HG03521 (cell line): ENCODE data around the gene JAM2.
"Not testable (repeated sequence)": the region's sequence is repeated elsewhere in the genome, so short reads cannot be mapped to it uniquely, and the experiment has no call there.

Experiments used
- ATAC-seq: cut with Tn5 transposase; IDR thresholded peaks from one replicate; pipeline ENCODE4 v1.9.1; 2021; ENCODE audit warnings: mild to moderate bottlenecking, moderate library complexity; ENCODE audit not compliant: unreplicated experiment

Gene JAM2

DNA sequence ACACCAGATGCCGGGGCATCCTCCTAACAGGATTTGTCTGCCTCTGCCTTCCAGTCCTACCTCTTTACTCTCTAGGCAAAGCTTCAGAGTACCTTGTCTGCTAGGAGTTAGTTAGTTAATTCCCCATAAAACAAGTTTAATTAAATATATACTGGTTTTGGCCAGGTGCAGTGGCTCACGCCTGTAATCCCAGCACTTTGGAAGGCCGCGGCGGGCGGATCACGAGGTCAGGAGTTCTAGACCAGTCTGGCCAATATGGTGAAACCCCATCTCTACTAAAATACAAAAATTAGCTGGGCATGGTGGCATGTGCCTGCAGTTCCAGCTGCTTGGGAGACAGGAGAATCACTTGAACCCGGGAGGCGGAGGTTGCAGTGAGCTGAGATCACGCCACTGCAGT, 75.0 kb downstream of the JAM2 start:
- ATAC-seq = not testable (repeated sequence)

DNA sequence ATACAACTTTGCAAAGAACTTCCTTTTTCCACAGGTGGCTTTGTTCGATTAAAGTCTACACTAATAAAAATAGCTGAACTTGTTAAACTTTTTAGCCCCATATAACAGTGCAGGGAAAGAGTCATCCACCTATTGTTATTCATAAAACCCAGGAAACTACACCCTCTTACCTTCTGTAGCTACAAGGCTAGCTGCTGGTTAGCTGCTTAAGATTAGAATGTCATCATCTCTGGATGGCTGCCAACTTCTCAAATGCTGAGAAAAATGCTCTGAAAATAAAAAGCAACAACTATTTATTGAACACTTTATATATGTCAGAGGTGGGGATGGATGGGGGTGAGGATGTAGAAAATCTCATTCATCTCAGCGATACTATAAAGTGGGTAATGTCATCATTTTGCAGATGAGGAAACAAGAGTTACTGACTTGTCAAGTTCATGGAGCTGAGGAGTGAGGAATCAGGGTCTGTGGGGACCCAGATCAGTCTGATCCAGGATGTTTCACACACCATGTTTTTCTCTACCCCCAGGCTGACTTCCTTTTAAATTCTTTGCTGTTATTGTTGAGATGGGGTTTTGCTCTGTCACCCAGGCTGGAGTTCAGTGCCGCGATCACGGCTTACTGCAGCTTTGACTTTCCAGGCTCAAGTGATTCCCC, 78.6 kb downstream of the JAM2 start:
- ATAC-seq = no peak

DNA sequence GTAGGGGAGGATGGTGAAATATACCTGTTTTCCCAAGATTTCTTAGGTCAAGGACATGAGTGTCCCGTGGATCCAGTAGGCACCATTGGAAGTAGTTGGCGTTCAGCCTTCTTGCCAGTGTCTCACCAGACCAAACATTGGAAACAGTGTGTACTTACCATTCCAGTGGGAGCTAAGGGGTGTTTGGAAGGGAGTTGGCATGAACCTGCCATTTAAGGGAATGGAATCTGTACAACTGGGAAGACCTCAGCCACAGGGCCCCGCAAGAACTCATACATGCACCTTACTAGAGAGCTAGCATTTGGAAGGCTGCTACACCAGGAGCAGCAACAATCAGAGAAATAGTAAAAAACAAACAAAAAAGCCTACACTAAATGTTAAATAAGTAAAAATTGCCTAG, 82.9 kb downstream of the JAM2 start:
- no peak for ATAC-seq

DNA sequence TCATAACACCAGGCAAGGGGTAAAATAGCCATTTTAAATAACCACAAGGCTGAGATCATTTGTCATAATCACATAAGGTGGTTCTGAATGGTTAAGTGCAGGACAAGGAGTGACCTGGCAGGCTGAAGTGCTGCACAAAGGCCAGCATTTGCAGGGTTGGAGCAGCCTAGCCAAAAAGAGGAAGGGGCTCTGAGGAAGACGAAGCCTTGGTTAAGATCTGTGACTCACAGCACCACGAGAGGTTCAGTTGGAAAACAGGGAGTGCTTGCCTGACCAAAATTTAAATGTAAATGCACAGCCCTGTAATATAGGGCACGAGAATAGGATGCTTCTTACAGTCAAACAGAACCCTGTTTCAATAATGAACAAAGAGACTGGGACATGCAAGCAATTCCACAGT, 83.6 kb downstream of the JAM2 start:
- ATAC-seq = no peak

DNA sequence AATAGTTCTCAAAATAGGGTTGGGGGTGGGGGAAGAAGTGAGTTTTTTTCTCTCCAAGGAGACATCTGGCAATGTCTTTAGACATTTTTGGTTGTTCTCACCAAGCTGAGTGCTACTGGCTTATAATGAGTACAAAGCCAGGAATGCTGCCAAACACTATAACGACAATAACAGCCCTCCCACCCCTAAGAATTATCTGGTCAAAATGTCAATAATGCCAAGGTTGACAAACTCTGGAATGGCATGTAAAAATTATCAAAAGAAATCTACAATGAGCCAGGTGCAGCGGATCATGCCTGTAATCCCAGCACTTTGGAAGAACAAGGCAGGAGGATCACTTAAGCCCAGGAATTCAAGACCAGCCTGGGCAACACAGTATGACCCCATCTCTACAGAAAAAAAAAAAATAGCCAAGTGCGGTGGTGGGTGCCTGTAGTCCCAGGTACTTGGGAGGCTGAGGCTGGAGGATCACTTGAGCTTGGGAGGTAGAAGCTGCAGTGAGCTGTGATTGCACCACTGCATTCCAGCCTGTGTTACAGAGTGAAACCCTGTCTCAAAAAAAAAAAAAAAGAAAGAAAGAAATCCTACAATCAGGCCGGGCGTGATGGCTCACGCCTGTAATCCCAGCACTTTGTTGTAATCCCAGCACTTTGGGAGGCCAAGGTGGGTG, 93.2 kb downstream of the JAM2 start:
- no peak for ATAC-seq

DNA sequence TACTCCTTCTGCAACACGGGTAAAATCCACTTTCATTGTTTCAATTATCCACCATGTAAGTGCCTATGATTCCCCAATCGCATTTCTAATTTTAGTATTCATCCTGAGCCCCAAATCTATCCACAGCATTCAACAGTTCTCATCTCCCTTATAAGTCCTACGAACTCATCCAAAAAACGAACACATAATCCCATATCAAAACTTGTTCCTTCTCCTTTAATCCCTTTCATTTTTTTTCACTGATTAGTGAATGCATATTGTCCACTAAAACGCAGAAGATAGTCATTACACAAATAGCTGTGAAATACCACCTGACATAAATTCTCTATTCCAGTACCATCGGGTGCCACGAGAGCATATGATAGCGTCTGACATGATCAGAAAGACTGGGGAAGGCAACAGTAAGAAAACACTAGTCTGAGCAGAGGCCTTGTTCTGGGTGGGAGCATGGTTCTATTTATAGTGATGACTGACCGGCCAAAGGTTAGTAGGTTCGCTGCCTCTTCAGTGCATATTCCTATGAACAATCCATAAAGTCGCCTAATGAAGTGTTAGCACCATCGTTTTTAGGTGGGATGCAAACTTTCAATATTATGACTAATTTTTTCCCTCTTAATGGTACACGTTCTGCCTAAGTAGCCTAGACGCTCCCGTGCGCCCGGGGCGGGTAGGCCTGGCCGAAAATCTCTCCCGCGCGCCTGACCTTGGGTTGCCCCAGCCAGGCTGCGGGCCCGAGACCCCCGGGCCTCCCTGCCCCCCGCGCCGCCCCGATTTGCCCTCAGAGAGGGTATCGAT, 95.0 kb downstream of the JAM2 start:
- ATAC-seq = peak; percentile 1

DNA sequence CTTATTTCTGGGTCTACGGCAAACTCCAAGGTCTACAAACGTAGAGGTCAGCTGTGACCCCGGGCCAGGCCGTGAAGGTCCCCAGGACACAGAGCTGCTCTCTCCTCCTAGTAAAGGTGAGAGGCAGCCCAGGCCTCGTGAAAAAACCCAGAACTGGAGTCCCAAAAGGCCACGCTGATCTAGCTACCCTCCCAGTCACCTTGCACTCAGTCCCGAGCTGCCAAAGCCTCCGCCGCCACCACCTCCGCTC, 95.5 kb downstream of the JAM2 start:
- no peak for ATAC-seq

DNA sequence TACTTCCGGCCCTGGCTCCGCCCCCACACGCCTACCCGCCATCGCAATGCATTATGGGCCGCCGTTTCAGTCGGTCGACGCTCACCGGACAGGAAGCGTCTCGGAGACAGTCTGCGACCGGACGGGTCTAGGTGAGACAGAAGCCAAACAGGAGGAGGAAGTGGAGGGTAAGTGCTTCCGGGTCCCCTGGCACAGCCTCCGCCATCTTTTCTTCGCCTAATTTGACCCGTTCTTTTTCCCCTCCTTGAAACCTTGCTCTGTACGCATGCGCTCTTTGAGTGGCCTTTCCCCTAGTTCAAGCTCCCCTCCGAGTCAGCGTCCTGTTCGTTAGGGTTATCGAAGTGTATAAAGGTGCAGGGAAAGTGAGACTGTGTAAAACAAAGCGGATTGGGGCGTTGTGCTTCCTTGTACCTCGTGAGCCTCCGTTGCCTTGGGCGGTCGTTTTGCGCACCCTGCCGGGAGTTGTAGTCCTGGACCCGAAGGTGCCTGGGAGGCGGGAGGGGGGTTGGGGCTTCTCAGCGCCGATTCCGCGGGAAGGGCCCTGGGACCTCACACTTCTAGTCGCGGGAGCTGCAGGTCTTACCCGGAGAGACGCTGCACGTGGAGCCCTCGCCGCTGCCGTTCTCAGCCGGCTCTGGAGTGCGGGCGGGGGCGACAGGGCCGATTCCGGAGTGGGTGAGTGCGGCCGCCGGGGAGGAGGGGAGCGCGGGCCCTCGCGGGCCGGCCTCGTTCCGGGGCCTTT, 96.0 kb downstream of the JAM2 start, which contains the start of the genes ATP5PF and GABPA:
ATP5PF (minus strand) TSS at position 1 of the 742 bp plus-strand sequence. CDS start 5,110 bp downstream, outside the sequence.
GABPA (plus strand) TSS at position 69 of the 742 bp plus-strand sequence. CDS start 6,627 bp downstream, outside the sequence.
- peak; percentile 85 for ATAC-seq

DNA sequence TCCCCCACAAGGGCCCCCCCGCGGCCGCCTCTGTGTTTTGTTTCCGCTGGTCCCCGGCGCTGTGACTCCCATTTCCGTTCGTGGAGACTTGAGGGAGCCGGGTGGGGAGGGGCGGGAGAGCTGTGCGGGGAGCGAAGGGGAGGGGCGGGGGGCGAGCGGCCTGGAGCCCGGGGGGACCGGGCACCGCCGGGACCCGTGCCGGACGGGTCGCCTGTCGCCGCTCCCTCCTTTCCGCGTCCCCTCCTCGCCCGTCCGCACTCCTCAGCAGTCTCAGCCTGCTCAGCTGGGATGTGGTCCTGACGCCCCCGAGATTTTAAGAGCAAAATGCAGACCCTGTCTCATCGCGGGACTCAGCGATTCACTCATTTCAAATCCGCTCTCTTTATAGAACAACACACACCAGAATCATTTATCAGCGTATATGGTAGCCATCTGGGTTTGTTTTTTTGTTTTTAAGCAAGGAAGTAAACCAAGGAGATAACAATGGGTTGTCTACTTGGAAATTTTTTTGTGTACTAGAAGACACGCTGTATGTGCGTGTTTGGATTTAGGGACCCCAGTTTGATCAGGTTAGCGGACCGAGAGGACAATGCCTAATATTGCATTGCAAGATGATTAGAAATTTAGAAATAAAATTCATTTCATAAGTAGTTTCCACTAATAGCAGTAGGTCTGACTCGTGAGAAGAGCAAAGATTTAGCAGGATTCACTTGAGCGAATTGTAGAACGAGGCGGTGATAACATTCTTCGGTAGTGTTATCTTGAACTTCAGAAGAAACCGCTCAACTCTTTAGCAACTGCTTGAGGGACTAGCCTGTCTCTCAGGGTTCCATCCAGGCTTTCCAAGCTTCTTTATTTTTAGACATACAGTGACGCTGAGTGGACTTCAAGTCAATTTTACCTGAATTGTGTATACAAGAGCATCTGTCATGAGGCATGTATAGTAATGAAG, 96.9 kb downstream of the JAM2 start:
- peak; percentile 5 for ATAC-seq

DNA sequence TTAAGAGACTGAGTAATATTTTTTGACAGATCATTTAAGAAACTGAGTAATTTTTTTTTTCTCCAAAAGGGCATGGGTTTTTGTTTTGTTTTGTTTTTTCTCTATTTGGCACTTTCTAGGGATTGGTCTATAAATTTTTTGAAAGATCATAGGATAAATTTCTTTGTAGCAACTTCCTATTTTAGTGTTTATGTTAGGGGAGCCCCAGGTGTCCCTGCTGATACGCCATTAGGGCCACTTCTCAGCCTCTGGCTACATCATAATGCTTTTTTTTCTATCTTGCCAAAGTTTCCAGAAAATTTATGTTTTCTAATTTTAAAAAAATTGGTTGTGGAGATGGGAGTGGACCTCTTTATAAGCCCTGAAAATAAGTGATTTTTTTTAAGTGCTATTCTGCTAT, 98.4 kb downstream of the JAM2 start:
- ATAC-seq = no peak

DNA sequence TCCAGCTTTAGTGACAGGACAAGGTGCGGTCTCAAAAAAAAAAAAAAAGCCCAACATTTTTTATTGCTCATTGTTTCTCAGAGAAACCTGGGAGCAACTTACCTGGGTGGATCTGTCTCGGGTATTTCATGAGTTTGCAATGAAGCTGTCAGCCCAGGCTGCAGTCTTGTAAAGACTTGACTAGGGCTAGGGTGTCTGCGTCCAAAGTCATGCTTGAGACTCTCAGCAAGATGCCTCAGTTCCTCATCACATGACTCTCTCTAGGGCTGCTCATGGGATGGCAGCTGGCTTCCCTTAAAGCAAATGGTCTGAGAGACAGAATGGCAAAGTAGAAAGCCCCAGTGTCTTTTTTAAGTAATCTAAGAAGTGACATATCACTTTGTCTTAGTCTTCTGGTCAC, 103.8 kb downstream of the JAM2 start:
- no peak for ATAC-seq

DNA sequence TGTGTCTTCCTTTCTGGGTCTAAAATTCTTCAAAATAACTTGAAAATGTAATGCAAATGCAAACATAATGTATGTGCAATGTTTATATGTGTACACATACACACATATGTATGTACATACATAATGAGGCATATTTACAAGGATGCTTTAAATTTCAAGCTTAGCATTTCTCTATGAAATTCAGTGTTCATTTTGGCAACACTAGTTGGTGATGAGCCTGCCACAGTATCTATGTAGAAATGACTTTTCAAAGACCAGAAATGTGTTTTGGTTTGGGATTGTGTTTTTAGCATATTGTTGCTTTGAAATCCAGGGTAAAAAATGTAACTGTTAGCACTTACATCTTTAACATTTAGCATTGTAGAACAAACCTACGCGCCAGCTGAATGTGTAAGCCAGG, 105.8 kb downstream of the JAM2 start:
- no peak for ATAC-seq

DNA sequence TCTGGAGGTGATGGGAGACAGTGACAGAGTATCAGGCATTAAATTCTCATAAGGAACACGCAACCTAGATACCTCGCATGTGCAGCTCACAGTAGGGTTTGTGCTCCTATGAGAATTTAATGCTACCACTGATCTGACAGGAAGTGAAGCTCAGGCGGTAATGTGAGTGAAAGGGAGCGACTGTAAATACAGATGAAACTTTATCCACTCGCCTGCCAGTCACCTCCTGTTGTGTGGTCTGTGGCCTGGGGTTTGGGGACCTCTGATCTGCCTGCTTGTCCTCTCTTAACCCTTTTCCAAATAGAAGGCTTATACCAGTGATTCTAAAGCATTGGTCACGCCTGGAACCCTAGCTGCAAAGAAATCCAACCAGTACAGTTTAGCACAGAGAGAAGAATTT, 111.0 kb downstream of the JAM2 start:
- no peak for ATAC-seq

DNA sequence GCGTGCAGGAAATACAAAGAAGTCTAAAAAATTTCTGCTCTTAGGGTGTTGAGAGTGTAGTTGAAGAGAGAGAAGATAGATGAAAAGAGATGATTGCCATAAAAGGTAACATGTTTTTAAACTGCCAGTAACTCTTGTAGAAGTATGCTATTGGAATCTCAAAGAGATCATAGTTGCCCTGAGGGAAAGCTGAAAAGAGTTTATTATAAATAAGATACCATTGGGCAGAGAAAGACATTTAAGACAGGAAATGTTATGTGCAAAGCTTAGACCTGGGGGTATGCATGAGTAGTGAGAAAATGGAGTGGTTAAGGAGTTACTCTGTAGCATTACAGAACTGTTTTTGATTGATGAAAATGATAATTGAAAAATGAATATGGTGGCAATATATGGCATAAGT, 113.4 kb downstream of the JAM2 start:
- ATAC-seq = no peak

DNA sequence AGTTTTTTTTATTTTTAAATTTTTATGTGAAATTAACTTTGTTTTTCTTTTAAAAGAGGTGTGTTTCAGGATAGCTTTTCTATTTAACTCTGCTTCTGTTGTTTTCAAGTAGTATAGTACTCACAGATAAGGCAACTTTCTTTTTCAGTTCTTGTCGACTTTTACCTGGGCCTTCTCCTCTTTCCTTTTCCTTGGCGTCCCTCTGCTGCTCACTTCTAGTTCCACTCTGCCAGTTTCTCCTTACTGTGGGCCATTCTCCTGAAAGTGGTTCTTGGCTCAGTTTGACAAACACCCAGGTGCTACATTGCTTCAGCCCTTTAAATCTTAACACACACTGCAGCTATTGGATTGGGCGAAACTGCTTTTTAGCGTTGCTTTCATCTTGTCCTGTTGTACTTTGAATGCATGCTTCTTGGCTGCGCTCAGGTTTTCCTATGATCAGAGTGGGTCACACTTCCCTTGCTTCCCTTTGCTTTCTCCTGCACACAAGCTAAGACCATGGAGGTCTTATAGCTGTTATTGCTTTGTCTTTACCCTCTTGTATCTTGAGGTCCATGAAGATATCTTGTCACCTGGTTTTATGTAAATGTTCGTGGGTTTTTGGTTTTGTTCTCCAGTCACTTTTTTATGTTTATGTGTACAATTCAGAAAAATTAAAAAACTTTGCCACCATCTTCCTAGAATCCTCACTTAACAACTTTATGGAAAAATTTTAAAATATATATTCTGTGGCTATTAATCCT, 117.3 kb downstream of the JAM2 start:
- no peak for ATAC-seq

DNA sequence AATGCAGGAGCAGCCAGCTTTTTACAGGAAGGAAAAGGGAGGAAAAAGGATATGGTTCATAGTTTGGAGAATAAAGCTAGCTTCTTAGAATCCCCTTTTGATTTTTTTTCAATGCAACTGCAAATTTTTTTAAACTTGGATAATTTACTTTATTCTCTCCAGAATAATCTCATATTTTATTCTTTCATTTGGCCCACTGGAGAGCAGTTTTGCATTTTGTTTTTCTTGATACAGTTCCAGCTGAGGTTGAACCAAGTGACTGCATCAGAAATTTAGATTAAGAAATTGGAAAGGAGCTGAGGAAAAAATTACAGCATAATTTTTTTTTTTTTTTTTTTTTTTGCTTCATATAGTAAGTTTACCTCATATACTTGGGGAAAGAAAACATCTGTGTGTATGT, 118.5 kb downstream of the JAM2 start:
- no peak for ATAC-seq

DNA sequence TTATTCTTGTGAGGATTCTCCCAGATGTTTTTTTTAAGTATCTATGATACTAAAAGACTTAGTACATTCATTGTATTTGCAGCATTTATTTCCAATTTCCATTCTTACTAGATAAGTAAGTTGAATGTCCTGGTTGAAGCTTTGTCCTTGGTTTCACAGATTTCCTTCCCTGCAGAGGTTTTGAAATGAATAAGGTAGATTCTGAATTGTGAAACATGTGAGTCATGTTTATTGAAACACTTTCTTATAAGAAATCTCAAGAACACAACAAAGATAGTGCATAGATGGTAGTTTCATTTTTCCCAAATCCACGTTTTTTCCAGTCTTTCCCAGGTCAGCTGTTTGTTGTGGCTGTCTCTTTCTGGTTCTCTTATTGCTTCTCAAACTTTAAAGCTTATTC, 120.5 kb downstream of the JAM2 start:
- ATAC-seq = no peak

DNA sequence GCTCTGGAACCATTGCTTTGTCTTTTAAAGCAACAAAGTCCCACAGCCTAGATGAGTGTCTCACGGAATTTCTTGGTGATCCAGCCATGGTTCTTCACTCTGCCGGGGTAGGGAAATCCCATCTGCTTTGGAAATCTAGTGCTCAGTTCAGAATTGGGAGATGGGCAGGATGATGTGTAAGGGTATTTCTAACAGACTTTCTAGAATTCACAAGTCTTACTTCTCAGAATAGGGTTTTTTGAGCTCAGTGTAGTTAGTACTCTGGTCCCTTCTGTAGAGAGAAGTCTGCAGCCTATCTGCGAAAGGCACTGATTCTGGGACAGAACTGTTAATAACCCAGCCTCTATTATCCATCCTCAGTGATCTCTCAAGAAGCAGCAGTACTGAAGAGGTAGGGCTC, 121.0 kb downstream of the JAM2 start:
- no peak for ATAC-seq

DNA sequence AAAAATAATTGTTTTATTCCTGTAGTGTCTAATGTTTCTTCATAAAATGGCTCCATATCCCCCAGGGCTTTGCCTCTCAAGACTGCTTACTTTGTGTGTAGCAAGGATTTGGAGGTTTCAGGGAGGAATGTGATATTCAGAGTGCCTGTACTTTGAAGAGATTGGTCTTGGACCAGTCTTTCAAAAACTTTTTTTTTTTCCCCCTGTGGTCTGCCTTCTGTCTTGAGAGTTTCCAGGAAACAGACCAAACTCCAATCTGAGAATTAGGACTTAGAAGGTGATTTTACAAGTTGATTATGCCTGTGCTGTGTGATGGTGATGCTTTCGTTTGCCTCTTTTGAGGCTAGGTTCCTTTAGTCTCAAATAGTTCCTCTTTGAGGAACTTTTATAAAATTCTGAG, 121.6 kb downstream of the JAM2 start:
- ATAC-seq = no peak

DNA sequence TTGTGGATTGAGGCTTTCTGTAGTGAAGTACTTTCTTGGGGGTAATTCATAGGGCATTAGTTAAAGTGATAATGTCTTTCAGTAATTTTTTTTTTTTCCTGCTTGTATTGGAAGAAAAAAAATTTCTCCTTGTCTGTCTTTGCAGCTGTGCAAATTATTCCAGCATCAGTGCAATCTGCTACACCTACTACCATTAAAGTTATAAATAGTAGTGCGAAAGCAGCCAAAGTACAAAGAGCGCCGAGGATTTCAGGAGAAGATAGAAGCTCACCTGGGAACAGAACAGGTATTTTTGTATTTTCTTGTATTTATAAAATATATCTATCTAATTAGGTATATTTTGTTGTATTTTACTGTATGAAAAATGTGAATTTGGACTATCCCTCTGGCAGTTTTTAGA, 125.0 kb downstream of the JAM2 start:
- no peak for ATAC-seq
